NCI-H2107 (cell line): ENCODE results near the gene SON.
"Not testable (repeated sequence)": the region's sequence is repeated elsewhere in the genome, so short reads cannot be mapped to it uniquely, and the experiment has no call there.

Source experiments
- DNase-seq: peaks from one replicate; lab custom pipeline; 2025; lab: John Stamatoyannopoulos, UW

SON gene

GRCh38 chr21:33569991-33570390 lies 27.2 kb downstream of the SON start:
- DNase-seq, result no peak

- DNase-seq, result no peak
These were observed 29.5 kb downstream of the SON start for GRCh38 chr21:33572350-33572749.

GRCh38 chr21:33576741-33577141 lies 33.9 kb downstream of the SON start:
- DNase-seq, result not testable (repeated sequence)

- DNase-seq, result no peak
These were observed 35.4 kb downstream of the SON start for GRCh38 chr21:33578214-33578613.

GRCh38 chr21:33578959-33579542 lies 36.2 kb downstream of the SON start:
- DNase-seq, result no peak

- no peak for DNase-seq
These were observed 41.6 kb downstream of the SON start for GRCh38 chr21:33584455-33584854.

- no peak for DNase-seq
These were observed 44.1 kb downstream of the SON start for GRCh38 chr21:33586927-33587326.

- peak; percentile 12 for DNase-seq
These were observed 45.1 kb downstream of the SON start for GRCh38 chr21:33587792-33588484.

- DNase-seq, result peak; percentile 84
These were observed 45.9 kb downstream of the SON start, which contains the start of gene DONSON for GRCh38 chr21:33588485-33589335. Gene DONSON, minus strand, starts transcription at chr21:33588684. Its CDS starts 43 bp downstream, at chr21:33588641.

- DNase-seq, result no peak
These were observed 55.2 kb downstream of the SON start for GRCh38 chr21:33598051-33598450.

GRCh38 chr21:33608559-33608958 lies 65.7 kb downstream of the SON start:
- DNase-seq, result no peak

GRCh38 chr21:33611006-33611744 lies 68.3 kb downstream of the SON start:
- DNase-seq, result no peak

- DNase-seq, result not testable (repeated sequence)
These were observed 74.7 kb downstream of the SON start for GRCh38 chr21:33617565-33617964.

GRCh38 chr21:33618407-33618806 lies 75.6 kb downstream of the SON start:
- no peak for DNase-seq

- DNase-seq, result no peak
These were observed 76.9 kb downstream of the SON start for GRCh38 chr21:33619726-33620125.

GRCh38 chr21:33622253-33622652 lies 79.4 kb downstream of the SON start:
- DNase-seq, result no peak

- not testable (repeated sequence) for DNase-seq
These were observed 83.3 kb downstream of the SON start for GRCh38 chr21:33626151-33626550.
